Raji (cell line): Measurements from ENCODE around the gene ST6GALNAC3.

Experiments
- POLR2A ChIP-seq: IDR thresholded peaks from 2 replicates; pipeline ENCODE4 v1.6.1; 2011; ENCODE audit warnings: low read depth, low read length, control low read depth; ENCODE audit not compliant: insufficient read depth

ST6GALNAC3 gene

GRCh38 chr1:76607717-76608116 lies 533.2 kb downstream of the ST6GALNAC3 start:
- no peak for TF ChIP-seq POLR2A

- TF ChIP-seq POLR2A: no peak
These were observed 537.4 kb downstream of the ST6GALNAC3 start for GRCh38 chr1:76611770-76612445.

GRCh38 chr1:76613886-76614285 lies 539.3 kb downstream of the ST6GALNAC3 start:
- no peak for TF ChIP-seq POLR2A

GRCh38 chr1:76615253-76616035 lies 540.9 kb downstream of the ST6GALNAC3 start:
- no peak for TF ChIP-seq POLR2A

GRCh38 chr1:76620371-76620770 lies 545.8 kb downstream of the ST6GALNAC3 start:
- no peak for TF ChIP-seq POLR2A

GRCh38 chr1:76622774-76623528 lies 548.4 kb downstream of the ST6GALNAC3 start:
- TF ChIP-seq POLR2A: no peak

GRCh38 chr1:76625886-76626678 lies 551.5 kb downstream of the ST6GALNAC3 start:
- no peak for TF ChIP-seq POLR2A

GRCh38 chr1:76627498-76627897 lies 553.0 kb downstream of the ST6GALNAC3 start:
- no peak for TF ChIP-seq POLR2A

GRCh38 chr1:76627901-76628300 lies 553.4 kb downstream of the ST6GALNAC3 start:
- no peak for TF ChIP-seq POLR2A

GRCh38 chr1:76632136-76632535 lies 557.6 kb downstream of the ST6GALNAC3 start:
- TF ChIP-seq POLR2A: no peak

GRCh38 chr1:76635784-76636183 lies 561.2 kb downstream of the ST6GALNAC3 start:
- no peak for TF ChIP-seq POLR2A

- no peak for TF ChIP-seq POLR2A
These were observed 564.6 kb downstream of the ST6GALNAC3 start for GRCh38 chr1:76639181-76639580.

GRCh38 chr1:76640092-76640491 lies 565.5 kb downstream of the ST6GALNAC3 start:
- TF ChIP-seq POLR2A: no peak

GRCh38 chr1:76640723-76641122 lies 566.2 kb downstream of the ST6GALNAC3 start:
- TF ChIP-seq POLR2A: no peak

- TF ChIP-seq POLR2A: no peak
These were observed 569.6 kb downstream of the ST6GALNAC3 start for GRCh38 chr1:76644139-76644538.

- TF ChIP-seq POLR2A: no peak
These were observed 583.1 kb downstream of the ST6GALNAC3 start for GRCh38 chr1:76657623-76658022.
